ENCODE data around the gene FOXA2. TPM values are rescaled to one million over a fixed set of nuclear protein-coding genes. Genes with fewer than 3 reads are reported as not detected.

Gene FOXA2
- total RNA-seq (not detected), polyA plus RNA-seq (not detected)

DNA sequence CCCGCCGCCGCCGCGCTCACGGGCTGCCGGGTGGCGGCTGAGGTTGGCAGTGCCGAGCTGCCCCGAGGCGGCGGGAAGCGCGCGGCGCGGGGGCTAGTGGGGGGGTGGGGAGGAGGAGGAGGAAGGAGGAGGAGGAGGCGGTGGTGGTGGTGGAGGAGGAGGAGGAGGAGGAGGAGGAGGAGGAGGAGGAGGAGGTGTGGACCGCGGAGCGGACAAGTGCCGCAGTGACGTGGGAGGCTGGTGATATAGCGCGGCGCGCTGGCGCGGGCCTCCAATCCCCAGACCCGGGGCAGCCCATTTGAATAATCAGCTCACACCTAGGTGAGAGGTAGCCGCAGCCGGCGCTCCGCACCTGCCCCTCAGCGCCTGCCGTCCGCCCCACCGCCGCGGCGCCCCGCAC lies at the start of gene FOXA2:
TSS of gene FOXA2 (minus strand) at position 51 of the 400 bp plus-strand sequence. CDS start 294 bp downstream, outside the sequence.
- Histone ChIP-seq H3K27me3 (ENCODE audit: control insufficient read depth, insufficient read depth, low read length) (peaks cover 14% of the 10 kb centered on the region), H3K4me1 (ENCODE audit: control insufficient read depth, insufficient read depth, low read length, poor library complexity, severe bottlenecking) (no peaks in the 10 kb centered on the region), H3K4me3 (ENCODE audit: low read depth, low read length) (no peak within 1 kb of the TSS), H3K27ac (ENCODE audit: insufficient read depth, low read length, poor library complexity, severe bottlenecking) (no peak within 1 kb of the TSS), H3K36me3 (ENCODE audit: control insufficient read depth, insufficient read depth, low read length) (no peaks in the 10 kb centered on the region), H3K9me3 (ENCODE audit: control insufficient read depth in 2 of 2, low read length in 2 of 2) (no peaks in the 10 kb centered on the region)
- ATAC-seq (ENCODE audit: low read depth in 2 of 2) (no peak), DNase-seq (no peak)
- Mint-ChIP-seq H3K9me3 (peaks cover 0 to 8% (median 4%) of the 10 kb centered on the region in 7 donors), H3K27ac (peak within 1 kb of the TSS in 1 of 3 donors; percentile 69), H3K4me3 (no peak within 1 kb of the TSS), H3K27me3 (peaks cover 58% of the 10 kb centered on the region), H3K36me3 (no peaks in the 10 kb centered on the region), H3K4me1 (no peaks in the 10 kb centered on the region)

DNA sequence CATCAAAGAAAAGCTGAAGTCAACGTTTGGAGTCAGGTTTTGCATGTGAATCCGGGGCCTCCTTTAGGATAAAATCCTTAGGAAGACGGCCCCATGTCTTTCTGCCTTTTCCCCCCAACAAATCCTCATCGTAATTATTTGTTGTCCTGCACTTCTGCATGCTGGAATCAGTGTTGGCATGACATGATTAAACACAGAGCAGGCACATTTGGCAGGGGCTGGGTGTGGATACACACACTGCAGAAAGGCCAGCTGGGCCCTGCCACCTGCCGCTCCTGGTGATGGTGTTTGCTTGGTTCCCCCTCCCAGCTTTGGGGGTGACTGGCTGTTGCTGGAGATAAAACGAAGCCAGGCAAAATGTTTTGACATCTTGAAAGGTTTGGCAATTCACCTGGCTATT lies 46.3 kb upstream of the FOXA2 start:
- H3K36me3 Mint-ChIP-seq: no peaks in the 10 kb centered on the region
- no peak overlapping the region for H3K4me3 ChIP-seq (ENCODE audit: low read depth, low read length)
- H3K27ac ChIP-seq (ENCODE audit: insufficient read depth, low read length, poor library complexity, severe bottlenecking): no peak overlapping the region
- no peaks in the 10 kb centered on the region for H3K9me3 ChIP-seq (ENCODE audit: control insufficient read depth in 2 of 2, low read length in 2 of 2)
- DNase-seq (no peak), ATAC-seq (ENCODE audit: low read depth in 2 of 2) (no peak)
- H3K27ac Mint-ChIP-seq: no peak overlapping the region
- H3K36me3 ChIP-seq (ENCODE audit: control insufficient read depth, insufficient read depth, low read length): no peaks in the 10 kb centered on the region
- peaks cover 0 to 1% (median 0%) of the 10 kb centered on the region in 7 donors for H3K9me3 Mint-ChIP-seq
- no peaks in the 10 kb centered on the region for H3K27me3 ChIP-seq (ENCODE audit: control insufficient read depth, insufficient read depth, low read length)
- H3K27me3 Mint-ChIP-seq: no peaks in the 10 kb centered on the region
- H3K4me1 Mint-ChIP-seq: no peaks in the 10 kb centered on the region
- no peak overlapping the region for H3K4me3 Mint-ChIP-seq
- H3K4me1 ChIP-seq (ENCODE audit: control insufficient read depth, insufficient read depth, low read length, poor library complexity, severe bottlenecking): no peaks in the 10 kb centered on the region

DNA sequence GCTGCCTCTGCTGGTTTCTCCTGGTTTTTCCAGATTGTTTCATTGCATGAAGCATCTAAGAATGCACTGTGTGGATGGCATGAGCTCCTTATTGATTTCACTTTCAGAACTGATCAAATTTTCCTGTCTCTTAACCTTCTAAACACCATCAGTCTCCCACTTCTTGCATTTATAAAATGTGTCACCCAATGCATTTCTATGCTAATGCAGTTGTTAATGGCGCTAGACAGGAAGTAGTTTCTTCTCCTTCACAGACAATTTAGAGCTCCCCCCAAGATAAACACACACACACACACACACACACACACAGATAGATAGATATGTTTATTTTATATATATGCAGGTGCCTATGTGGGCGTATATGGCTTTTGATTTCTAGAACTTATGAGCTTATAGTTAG lies 45.6 kb upstream of the FOXA2 start:
- Mint-ChIP-seq H3K36me3 (no peaks in the 10 kb centered on the region), H3K4me3 (no peak overlapping the region), H3K27me3 (no peaks in the 10 kb centered on the region), H3K27ac (no peak overlapping the region), H3K4me1 (no peaks in the 10 kb centered on the region), H3K9me3 (peaks cover 0 to 4% (median 0%) of the 10 kb centered on the region in 7 donors)
- Histone ChIP-seq H3K9me3 (ENCODE audit: control insufficient read depth in 2 of 2, low read length in 2 of 2) (no peaks in the 10 kb centered on the region), H3K27ac (ENCODE audit: insufficient read depth, low read length, poor library complexity, severe bottlenecking) (no peak overlapping the region), H3K27me3 (ENCODE audit: control insufficient read depth, insufficient read depth, low read length) (no peaks in the 10 kb centered on the region), H3K36me3 (ENCODE audit: control insufficient read depth, insufficient read depth, low read length) (no peaks in the 10 kb centered on the region), H3K4me3 (ENCODE audit: low read depth, low read length) (no peak overlapping the region), H3K4me1 (ENCODE audit: control insufficient read depth, insufficient read depth, low read length, poor library complexity, severe bottlenecking) (no peaks in the 10 kb centered on the region)
- ATAC-seq (ENCODE audit: low read depth in 2 of 2): no peak
- no peak for DNase-seq

DNA sequence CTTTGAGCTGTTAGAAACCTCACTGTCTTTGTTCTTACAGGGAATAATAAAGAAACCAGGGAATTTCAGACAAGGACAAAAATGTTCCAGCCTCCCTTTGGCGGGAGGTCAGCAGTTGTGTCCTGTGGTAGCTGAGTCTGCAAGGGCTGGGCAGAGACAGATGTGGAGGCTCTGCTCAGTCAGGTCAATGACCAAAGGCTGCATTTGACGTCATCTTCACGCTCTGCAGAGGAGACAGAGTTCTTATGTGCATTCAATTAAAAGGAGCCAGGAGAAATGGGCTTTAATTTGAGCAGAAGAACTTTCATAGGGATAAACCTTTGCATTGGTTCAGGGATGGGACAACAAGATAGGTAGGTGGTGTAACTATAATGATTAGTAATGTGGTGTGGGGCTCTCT lies 45.1 kb upstream of the FOXA2 start:
- Mint-ChIP-seq H3K4me3 (no peak overlapping the region), H3K27me3 (no peaks in the 10 kb centered on the region), H3K36me3 (no peaks in the 10 kb centered on the region), H3K27ac (no peak overlapping the region), H3K4me1 (no peaks in the 10 kb centered on the region), H3K9me3 (peaks cover 0 to 6% (median 0%) of the 10 kb centered on the region in 7 donors)
- no peak for ATAC-seq (ENCODE audit: low read depth in 2 of 2)
- no peaks in the 10 kb centered on the region for H3K36me3 ChIP-seq (ENCODE audit: control insufficient read depth, insufficient read depth, low read length)
- no peaks in the 10 kb centered on the region for H3K27me3 ChIP-seq (ENCODE audit: control insufficient read depth, insufficient read depth, low read length)
- H3K9me3 ChIP-seq (ENCODE audit: control insufficient read depth in 2 of 2, low read length in 2 of 2): no peaks in the 10 kb centered on the region
- H3K27ac ChIP-seq (ENCODE audit: insufficient read depth, low read length, poor library complexity, severe bottlenecking): no peak overlapping the region
- DNase-seq: no peak
- no peak overlapping the region for H3K4me3 ChIP-seq (ENCODE audit: low read depth, low read length)
- no peaks in the 10 kb centered on the region for H3K4me1 ChIP-seq (ENCODE audit: control insufficient read depth, insufficient read depth, low read length, poor library complexity, severe bottlenecking)

DNA sequence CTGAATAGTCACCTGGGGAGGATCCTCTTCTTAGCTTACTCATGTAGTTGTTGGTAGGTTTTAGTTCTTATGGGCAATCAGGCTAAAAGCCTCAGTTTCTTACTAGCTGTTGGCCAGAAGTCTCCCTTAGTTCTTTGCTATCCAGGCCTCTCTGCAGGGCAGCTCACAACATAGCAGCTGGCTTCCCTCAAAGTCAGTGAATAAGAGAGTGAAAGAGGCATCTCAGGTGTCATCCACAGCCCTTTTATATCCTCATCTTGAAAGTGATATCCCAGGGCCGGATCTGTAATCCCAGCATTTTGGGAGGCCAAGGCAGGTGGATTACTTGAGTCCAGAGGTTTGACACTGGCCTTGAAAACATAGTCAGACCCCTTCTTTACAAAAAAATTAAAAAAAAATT lies 42.1 kb upstream of the FOXA2 start:
- no peaks in the 10 kb centered on the region for H3K4me1 ChIP-seq (ENCODE audit: control insufficient read depth, insufficient read depth, low read length, poor library complexity, severe bottlenecking)
- Mint-ChIP-seq H3K36me3 (no peaks in the 10 kb centered on the region), H3K4me3 (no peak overlapping the region), H3K27ac (no peak overlapping the region), H3K27me3 (no peaks in the 10 kb centered on the region), H3K4me1 (no peaks in the 10 kb centered on the region), H3K9me3 (peaks cover 0 to 6% (median 0%) of the 10 kb centered on the region in 7 donors)
- no peak for DNase-seq
- H3K27me3 ChIP-seq (ENCODE audit: control insufficient read depth, insufficient read depth, low read length): no peaks in the 10 kb centered on the region
- no peak for ATAC-seq (ENCODE audit: low read depth in 2 of 2)
- no peaks in the 10 kb centered on the region for H3K9me3 ChIP-seq (ENCODE audit: control insufficient read depth in 2 of 2, low read length in 2 of 2)
- no peak overlapping the region for H3K27ac ChIP-seq (ENCODE audit: insufficient read depth, low read length, poor library complexity, severe bottlenecking)
- H3K4me3 ChIP-seq (ENCODE audit: low read depth, low read length): no peak overlapping the region
- H3K36me3 ChIP-seq (ENCODE audit: control insufficient read depth, insufficient read depth, low read length): no peaks in the 10 kb centered on the region

DNA sequence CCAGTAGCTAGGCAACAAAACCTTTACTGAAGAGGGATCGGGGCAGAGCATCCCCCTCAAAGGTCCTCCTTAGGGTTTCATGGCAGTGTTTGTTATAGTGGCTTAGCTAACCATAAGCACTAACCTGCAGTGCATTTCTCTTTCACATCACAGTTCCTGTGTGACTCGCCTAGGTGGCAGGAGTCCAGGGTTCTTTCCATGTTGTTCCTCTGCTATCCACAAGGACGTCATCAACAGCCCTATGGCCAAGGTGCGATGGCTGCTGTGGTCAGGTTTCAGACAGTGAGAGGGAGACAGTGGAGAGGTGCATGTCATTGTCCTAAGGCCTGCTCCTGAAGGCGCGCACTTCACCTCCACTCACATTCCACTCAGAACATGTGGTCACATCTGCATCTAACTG lies 38.8 kb upstream of the FOXA2 start:
- peaks cover 0 to 6% (median 0%) of the 10 kb centered on the region in 7 donors for H3K9me3 Mint-ChIP-seq
- Histone ChIP-seq H3K27me3 (ENCODE audit: control insufficient read depth, insufficient read depth, low read length) (no peaks in the 10 kb centered on the region), H3K36me3 (ENCODE audit: control insufficient read depth, insufficient read depth, low read length) (no peaks in the 10 kb centered on the region), H3K9me3 (ENCODE audit: control insufficient read depth in 2 of 2, low read length in 2 of 2) (no peaks in the 10 kb centered on the region), H3K4me3 (ENCODE audit: low read depth, low read length) (no peak overlapping the region), H3K4me1 (ENCODE audit: control insufficient read depth, insufficient read depth, low read length, poor library complexity, severe bottlenecking) (no peaks in the 10 kb centered on the region), H3K27ac (ENCODE audit: insufficient read depth, low read length, poor library complexity, severe bottlenecking) (no peak overlapping the region)
- no peaks in the 10 kb centered on the region for H3K4me1 Mint-ChIP-seq
- ATAC-seq (ENCODE audit: low read depth in 2 of 2) (no peak), DNase-seq (no peak)
- H3K27ac Mint-ChIP-seq: peak overlapping the region in 1 of 3 donors; percentile 18
- H3K36me3 Mint-ChIP-seq: no peaks in the 10 kb centered on the region
- H3K27me3 Mint-ChIP-seq: no peaks in the 10 kb centered on the region
- H3K4me3 Mint-ChIP-seq: no peak overlapping the region

DNA sequence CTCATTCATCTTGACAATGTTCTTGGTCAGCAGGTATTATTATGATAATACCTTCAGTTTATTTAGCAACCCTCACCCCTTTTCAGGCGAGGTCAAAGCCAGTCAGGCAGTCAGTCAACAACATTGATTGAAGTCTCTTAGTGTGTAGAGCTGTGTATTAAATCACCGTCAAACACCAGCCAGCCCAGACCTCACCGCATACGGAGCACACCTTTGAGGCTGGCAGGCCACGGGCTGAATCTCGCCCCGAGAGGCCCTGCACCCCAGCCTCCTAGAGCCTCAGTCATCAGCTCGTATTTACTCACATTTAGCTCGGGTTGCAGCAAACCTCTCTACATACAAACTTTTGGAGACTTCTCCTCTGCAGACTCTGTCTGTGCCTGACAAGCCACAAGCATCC lies 36.0 kb upstream of the FOXA2 start:
- H3K27ac Mint-ChIP-seq: no peak overlapping the region
- H3K4me3 ChIP-seq (ENCODE audit: low read depth, low read length): no peak overlapping the region
- no peaks in the 10 kb centered on the region for H3K4me1 ChIP-seq (ENCODE audit: control insufficient read depth, insufficient read depth, low read length, poor library complexity, severe bottlenecking)
- no peak overlapping the region for H3K27ac ChIP-seq (ENCODE audit: insufficient read depth, low read length, poor library complexity, severe bottlenecking)
- H3K9me3 Mint-ChIP-seq: peaks cover 0 to 8% (median 0%) of the 10 kb centered on the region in 7 donors
- H3K4me3 Mint-ChIP-seq: no peak overlapping the region
- ATAC-seq (ENCODE audit: low read depth in 2 of 2): no peak
- H3K27me3 ChIP-seq (ENCODE audit: control insufficient read depth, insufficient read depth, low read length): no peaks in the 10 kb centered on the region
- DNase-seq: no peak
- H3K36me3 Mint-ChIP-seq: no peaks in the 10 kb centered on the region
- no peaks in the 10 kb centered on the region for H3K36me3 ChIP-seq (ENCODE audit: control insufficient read depth, insufficient read depth, low read length)
- no peaks in the 10 kb centered on the region for H3K27me3 Mint-ChIP-seq
- H3K9me3 ChIP-seq (ENCODE audit: control insufficient read depth in 2 of 2, low read length in 2 of 2): no peaks in the 10 kb centered on the region
- H3K4me1 Mint-ChIP-seq: no peaks in the 10 kb centered on the region

DNA sequence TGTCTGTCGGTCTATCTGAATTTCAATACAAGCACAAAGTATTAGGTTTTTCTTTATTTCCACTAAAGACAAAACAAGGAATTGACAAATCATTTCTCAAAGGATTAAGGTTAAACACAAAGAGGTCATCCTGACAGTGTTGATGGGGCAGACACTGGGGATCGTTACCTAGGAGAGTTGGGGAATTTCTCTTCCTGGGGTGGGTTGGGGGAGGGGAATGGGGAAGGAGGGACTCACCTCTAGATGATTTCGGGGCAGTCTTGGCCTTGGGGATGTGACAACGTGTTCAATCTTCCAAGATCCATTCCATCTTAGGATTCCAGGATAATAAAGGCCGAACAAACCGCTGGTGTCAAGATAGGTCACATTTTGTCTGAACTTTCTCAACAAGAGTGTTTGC lies 35.4 kb upstream of the FOXA2 start:
- ATAC-seq (ENCODE audit: low read depth in 2 of 2): no peak
- no peaks in the 10 kb centered on the region for H3K9me3 ChIP-seq (ENCODE audit: control insufficient read depth in 2 of 2, low read length in 2 of 2)
- Mint-ChIP-seq H3K27me3 (no peaks in the 10 kb centered on the region), H3K9me3 (peaks cover 0 to 3% (median 0%) of the 10 kb centered on the region in 7 donors), H3K4me1 (no peaks in the 10 kb centered on the region), H3K27ac (no peak overlapping the region), H3K4me3 (no peak overlapping the region), H3K36me3 (no peaks in the 10 kb centered on the region)
- no peaks in the 10 kb centered on the region for H3K27me3 ChIP-seq (ENCODE audit: control insufficient read depth, insufficient read depth, low read length)
- H3K36me3 ChIP-seq (ENCODE audit: control insufficient read depth, insufficient read depth, low read length): no peaks in the 10 kb centered on the region
- no peak overlapping the region for H3K4me3 ChIP-seq (ENCODE audit: low read depth, low read length)
- no peak overlapping the region for H3K27ac ChIP-seq (ENCODE audit: insufficient read depth, low read length, poor library complexity, severe bottlenecking)
- no peaks in the 10 kb centered on the region for H3K4me1 ChIP-seq (ENCODE audit: control insufficient read depth, insufficient read depth, low read length, poor library complexity, severe bottlenecking)
- DNase-seq: no peak
